NK-92 treated with Interleukin-12 subunit alpha and Interleukin-12 subunit beta, amount 100 ng/mL, for 24 hours (cell line): ENCODE results near the gene AKAP1.

Source experiments
- DNase-seq: peaks from one replicate; lab custom pipeline; 2025; lab: John Stamatoyannopoulos, UW

The AKAP1 gene

GRCh38 chr17:57168695-57169094, 83.6 kb downstream of the AKAP1 start:
- no peak for DNase-seq

- no peak for DNase-seq
Observed at GRCh38 chr17:57170866-57171265, 85.8 kb downstream of the AKAP1 start.
